Renal cortex interstitium (tissue), 15 donors: Measurements from ENCODE around the gene LYSMD3. TPM values are rescaled to one million over a fixed set of nuclear protein-coding genes. Genes with fewer than 3 reads are reported as not detected.
"Not testable (repeated sequence)": the region's sequence is repeated elsewhere in the genome, so short reads cannot be mapped to it uniquely, and the experiment has no call there.

ENCODE experiments used
- DNase-seq, 11 donors: peaks; one replicate each; pipeline ENCODE4 v3.0.0-alpha.2; 2013; ENCODE audit warnings: low read depth in 9 of 11, low spot score in 4 of 11; ENCODE audit errors: extremely low read depth in 1 of 11
- long read RNA-seq, 16 experiments: transcript quantifications; one replicate each; lab custom pipeline, GENCODE V29; 2026
- polyA plus RNA-seq, 3 donors: library from polyadenylated mRNA; unstranded; fragments of 120-200 nt; gene quantifications; one replicate each; pipeline ENCODE4 v1.2.1, GENCODE V29; 2013; ENCODE audit not compliant: insufficient read length in 3 of 3

LYSMD3 gene
- 10 to 100 TPM; 25.7 to 31.9 (median 30.8) TPM for polyA plus RNA-seq
- long read RNA-seq, donor 1, full-length matches to known transcripts, result 7 of 7 reads
- long read RNA-seq, donor 1, partial matches to known transcripts, result 0 of 7 reads
- long read RNA-seq, donor 1, other reads (novel, unspliced or antisense), result 0 of 7 reads
- long read RNA-seq, donor 2, full-length matches to known transcripts, result 5 of 5 reads
- long read RNA-seq, donor 2, partial matches to known transcripts, result 0 of 5 reads
- long read RNA-seq, donor 2, other reads (novel, unspliced or antisense), result 0 of 5 reads
- long read RNA-seq, donor 3, full-length matches to known transcripts, result 9 of 9 reads
- long read RNA-seq, donor 3, partial matches to known transcripts, result 0 of 9 reads
- long read RNA-seq, donor 3, other reads (novel, unspliced or antisense), result 0 of 9 reads
- long read RNA-seq, donor 4, full-length matches to known transcripts, result 11 of 11 reads
- long read RNA-seq, donor 4, partial matches to known transcripts, result 0 of 11 reads
- long read RNA-seq, donor 4, other reads (novel, unspliced or antisense), result 0 of 11 reads
- long read RNA-seq, donor 5, result 0 reads
- long read RNA-seq, donor 6, full-length matches to known transcripts, result 10 of 10 reads
- long read RNA-seq, donor 6, partial matches to known transcripts, result 0 of 10 reads
- long read RNA-seq, donor 6, other reads (novel, unspliced or antisense), result 0 of 10 reads
- long read RNA-seq, donor 7, full-length matches to known transcripts, result 11 of 11 reads
- long read RNA-seq, donor 7, partial matches to known transcripts, result 0 of 11 reads
- long read RNA-seq, donor 7, other reads (novel, unspliced or antisense), result 0 of 11 reads
- long read RNA-seq, donor 8, result 0 reads
- long read RNA-seq, donor 9, full-length matches to known transcripts, result 5 of 5 reads
- long read RNA-seq, donor 9, partial matches to known transcripts, result 0 of 5 reads
- long read RNA-seq, donor 9, other reads (novel, unspliced or antisense), result 0 of 5 reads
- long read RNA-seq, donor 10, full-length matches to known transcripts, result 9 of 9 reads
- long read RNA-seq, donor 10, partial matches to known transcripts, result 0 of 9 reads
- long read RNA-seq, donor 10, other reads (novel, unspliced or antisense), result 0 of 9 reads
- long read RNA-seq, donor 11, full-length matches to known transcripts, result 9 of 9 reads
- long read RNA-seq, donor 11, partial matches to known transcripts, result 0 of 9 reads
- long read RNA-seq, donor 11, other reads (novel, unspliced or antisense), result 0 of 9 reads
- long read RNA-seq, donor 12, full-length matches to known transcripts, result 5 of 5 reads
- long read RNA-seq, donor 12, partial matches to known transcripts, result 0 of 5 reads
- long read RNA-seq, donor 12, other reads (novel, unspliced or antisense), result 0 of 5 reads
- long read RNA-seq, donor 13, result 0 reads
- long read RNA-seq, donor 14, full-length matches to known transcripts, result 6 of 6 reads
- long read RNA-seq, donor 14, partial matches to known transcripts, result 0 of 6 reads
- long read RNA-seq, donor 14, other reads (novel, unspliced or antisense), result 0 of 6 reads
- long read RNA-seq, donor 15, full-length matches to known transcripts, result 2 of 2 reads
- long read RNA-seq, donor 15, partial matches to known transcripts, result 0 of 2 reads
- long read RNA-seq, donor 15, other reads (novel, unspliced or antisense), result 0 of 2 reads
- long read RNA-seq, donor 16, full-length matches to known transcripts, result 33 of 33 reads
- long read RNA-seq, donor 16, partial matches to known transcripts, result 0 of 33 reads
- long read RNA-seq, donor 16, other reads (novel, unspliced or antisense), result 0 of 33 reads

DNA sequence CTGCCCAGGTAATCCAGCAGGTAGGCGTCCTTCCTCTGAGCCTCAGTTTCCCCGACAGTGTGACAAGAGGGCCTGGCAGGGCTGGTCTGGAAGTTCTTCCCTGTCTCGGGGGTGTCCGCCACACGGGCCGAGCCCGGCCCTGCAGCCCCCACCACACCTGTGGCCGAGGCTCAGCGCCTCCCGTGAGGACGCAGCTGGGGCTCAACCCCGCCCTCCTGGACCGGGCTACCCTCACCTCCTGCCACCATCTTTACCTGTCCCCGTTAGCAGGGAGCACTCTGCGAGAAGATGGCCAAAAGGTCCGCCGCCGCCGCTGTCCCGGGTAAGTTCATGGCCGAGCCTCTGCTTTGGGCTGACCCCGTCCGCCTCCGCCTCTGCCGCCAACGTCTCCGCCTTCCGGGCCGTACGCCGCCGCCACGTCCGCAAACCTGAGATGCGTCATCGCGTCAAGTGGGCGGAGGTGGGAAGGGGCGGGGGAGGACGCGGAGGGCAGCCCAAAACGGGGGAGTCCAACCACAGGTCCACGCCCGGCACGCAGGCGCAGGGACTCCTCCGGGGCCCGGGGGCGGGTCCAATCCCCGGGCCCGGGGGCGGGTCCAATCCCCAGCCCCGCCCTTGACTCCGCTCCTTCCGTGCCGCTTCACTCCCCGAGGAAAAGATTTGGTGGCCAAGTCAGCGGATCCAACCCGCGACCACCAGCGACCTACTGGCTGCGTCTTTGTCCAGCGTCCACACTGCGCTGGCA, at the start of gene LYSMD3:
TSS of gene LYSMD3 (minus strand) at position 391 of the 745 bp plus-strand sequence. CDS start 4,295 bp downstream, outside the sequence.
- peak; percentile 85 to 94 (median 93) for DNase-seq

- DNase-seq, result not testable (repeated sequence)
Observed at GRCh38 chr5:90576566-90576965, 47.2 kb upstream of the LYSMD3 start.

- no peak for DNase-seq
Observed at GRCh38 chr5:90575712-90576111, 46.3 kb upstream of the LYSMD3 start.

DNA sequence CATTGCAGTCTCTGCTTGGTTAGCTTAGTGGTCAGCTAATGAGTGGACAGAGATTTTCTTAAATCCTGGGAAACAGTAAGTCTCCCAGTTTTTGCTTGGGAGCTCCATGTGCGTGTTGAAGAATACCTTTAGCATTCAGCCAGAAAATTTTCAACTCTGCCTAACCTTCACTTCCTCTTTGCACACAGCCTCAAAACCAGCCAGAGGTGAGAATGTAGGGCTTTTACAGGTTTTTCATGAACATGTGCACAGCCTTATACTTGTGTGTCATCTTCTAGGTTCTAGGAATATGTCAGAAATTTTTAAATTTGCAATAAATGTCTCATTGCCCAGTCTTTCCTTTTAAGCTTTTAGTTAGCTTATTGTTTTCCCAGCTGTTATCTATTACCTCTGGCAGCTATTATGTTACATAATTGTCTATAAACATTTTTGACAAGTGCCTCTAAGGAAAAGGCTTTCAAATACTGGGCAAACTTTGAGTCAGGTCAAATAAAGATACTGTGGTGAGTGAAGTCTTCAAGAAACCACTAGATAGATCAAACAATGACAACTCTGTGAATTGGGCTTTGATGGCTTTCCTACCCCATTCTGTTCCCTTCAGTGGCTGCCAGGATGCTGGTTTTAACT, 41.9 kb upstream of the LYSMD3 start:
- no peak for DNase-seq

GRCh38 chr5:90570034-90570433, 40.6 kb upstream of the LYSMD3 start:
- DNase-seq, result no peak

- no peak for DNase-seq
Observed at GRCh38 chr5:90569084-90569483, 39.7 kb upstream of the LYSMD3 start.

DNA sequence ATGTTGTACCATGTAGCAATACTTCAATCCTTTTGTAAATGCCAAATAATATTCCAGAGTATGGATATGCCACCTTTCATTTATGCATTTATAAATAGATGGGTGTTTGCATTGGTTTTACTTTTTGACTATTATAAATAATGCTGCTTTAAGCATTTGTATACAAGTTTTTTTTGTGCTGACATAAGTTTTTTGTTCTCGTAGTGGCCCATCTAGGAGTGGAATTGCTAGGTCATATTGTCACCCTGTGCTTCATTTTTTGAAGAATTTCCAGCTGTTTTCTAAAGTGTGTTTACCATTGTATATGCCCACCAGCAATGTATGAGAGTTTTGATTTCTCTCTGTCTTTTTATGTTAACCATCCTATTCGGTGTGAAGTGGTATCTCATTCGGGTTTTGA, 36.1 kb upstream of the LYSMD3 start:
- no peak for DNase-seq

GRCh38 chr5:90563108-90563507, 33.7 kb upstream of the LYSMD3 start:
- DNase-seq, result no peak

DNA sequence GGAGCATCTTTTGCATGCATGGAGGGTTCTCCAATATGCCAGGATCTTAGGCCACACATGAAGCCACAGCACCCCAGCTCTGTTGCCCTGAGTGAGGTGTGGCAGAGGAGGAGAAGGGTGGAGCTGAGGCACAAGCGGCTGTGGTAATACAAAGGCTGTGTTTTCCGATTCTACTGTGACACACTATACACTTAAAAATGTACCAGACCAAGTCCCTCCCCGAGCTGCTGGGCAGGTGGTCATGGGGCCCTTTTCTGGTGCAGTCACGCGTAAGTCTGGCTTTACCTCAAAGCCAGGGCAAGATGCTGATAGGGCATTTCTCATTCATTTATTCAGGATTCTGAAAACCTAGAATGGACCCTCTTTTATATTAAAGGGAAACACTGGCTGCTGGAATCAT, 33.0 kb upstream of the LYSMD3 start:
- DNase-seq, result no peak

DNA sequence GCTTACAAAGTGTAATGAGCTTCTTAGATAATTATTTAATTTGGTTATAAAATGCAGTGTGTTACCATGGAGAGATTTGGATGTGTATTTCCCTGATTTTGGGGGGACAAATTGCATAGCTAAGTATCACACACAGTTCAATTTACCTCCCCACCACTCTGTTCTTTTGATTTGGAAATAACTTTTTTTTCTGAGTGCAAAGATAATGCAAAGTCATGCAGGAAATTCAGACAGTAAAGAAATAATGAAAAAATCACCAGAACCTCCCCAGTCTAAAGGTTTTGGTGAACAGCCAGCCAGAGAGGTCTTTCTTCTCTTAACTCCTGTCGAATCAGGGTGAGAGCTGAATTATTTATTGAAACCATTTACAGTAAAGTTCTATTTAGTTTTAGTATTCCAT, 32.4 kb upstream of the LYSMD3 start:
- no peak for DNase-seq

DNA sequence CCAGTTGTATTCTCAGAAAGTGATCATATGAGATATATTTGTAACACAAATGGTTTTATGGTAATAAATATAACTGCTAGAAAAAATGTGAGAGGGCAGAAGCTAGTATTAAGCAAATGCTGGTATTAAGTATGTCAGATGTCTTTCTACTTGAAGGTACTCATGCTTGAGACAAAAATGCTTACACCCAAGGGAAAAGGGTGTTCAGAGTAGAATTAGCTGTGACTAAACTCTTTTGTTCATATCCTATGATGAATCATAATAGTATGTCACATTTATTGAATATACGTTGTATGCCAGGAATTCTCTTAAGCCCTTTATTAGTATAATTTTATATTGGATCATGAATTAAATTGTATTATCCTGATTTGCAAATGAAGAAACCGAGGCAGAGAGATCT, 31.4 kb upstream of the LYSMD3 start:
- DNase-seq, result no peak

GRCh38 chr5:90558344-90559192, 29.2 kb upstream of the LYSMD3 start, which contains the start of gene ADGRV1:
TSS of gene ADGRV1 (plus strand) at chr5:90558797. CDS start at chr5:90558896, 99 bp downstream.
- peak; percentile 51 to 86 (median 78) for DNase-seq

DNA sequence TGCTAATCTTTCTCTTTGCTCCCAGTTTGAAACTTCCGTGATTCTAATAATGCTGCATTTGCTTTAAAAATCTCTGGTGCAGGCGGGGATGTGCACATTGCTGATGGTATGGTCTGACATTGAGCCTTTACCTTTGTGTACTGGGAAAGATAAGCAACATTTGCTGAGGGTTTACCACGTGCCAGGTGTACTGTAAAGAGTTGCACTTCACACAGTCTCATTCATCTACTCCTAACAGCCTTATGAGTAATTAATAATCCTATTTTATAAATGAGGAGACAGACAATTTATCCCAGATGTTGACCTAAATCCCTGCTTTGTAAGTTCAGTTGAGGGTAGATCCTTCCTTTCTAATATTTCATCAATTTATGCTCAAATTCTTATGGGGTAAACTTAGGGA, 28.5 kb upstream of the LYSMD3 start:
- DNase-seq, result no peak

GRCh38 chr5:90557391-90557790, 28.0 kb upstream of the LYSMD3 start:
- no peak for DNase-seq

DNA sequence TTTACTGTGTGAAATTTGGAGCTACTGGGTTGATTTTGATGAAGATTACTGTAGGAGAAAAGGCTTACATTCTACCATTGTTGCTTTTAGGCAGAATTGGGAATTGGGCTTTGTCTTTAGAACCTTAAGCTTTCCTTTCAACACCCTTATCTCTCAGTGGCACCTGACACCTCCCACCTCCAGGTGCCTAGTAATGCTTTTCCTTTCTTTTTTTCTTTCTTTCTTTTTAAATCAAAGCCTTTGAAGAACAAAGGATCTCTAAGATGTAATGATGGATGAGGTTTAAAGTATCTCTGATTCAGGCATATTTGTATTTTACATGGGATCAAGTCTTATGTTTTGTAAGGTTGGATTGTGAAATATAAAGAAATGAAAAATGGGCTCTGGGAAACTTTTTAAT, 26.3 kb upstream of the LYSMD3 start:
- DNase-seq, result no peak

- DNase-seq, result no peak
Observed at GRCh38 chr5:90554358-90555006, 25.1 kb upstream of the LYSMD3 start.
